DLD1 (cell line): ENCODE results near the gene RAPGEF4.
"Not testable (repeated sequence)": the region's sequence is repeated elsewhere in the genome, so short reads cannot be mapped to it uniquely, and the experiment has no call there.

Source experiments
- in situ Hi-C: cut with HindIII; loops from 2 replicates; pipeline ENCODE4 v1.10.0; 2017; ENCODE audit warnings: low sequenced_read_pairs

RAPGEF4 gene

GRCh38 chr2:172725746-172726145, 9.9 kb upstream of the RAPGEF4 start:
- in situ Hi-C loops, result no loop called here

GRCh38 chr2:172726172-172726735, 9.4 kb upstream of the RAPGEF4 start:
- in situ Hi-C loops, result no loop called here

GRCh38 chr2:172730411-172730810, 5.2 kb upstream of the RAPGEF4 start:
- in situ Hi-C loops, result no loop called here

GRCh38 chr2:172734711-172735581, 699 bp upstream of the RAPGEF4 start:
- in situ Hi-C loops, result no loop called here

GRCh38 chr2:172736424-172737174, 954 bp downstream of the RAPGEF4 start:
- in situ Hi-C loops, result no loop called here

GRCh38 chr2:172739661-172740266, 4.1 kb downstream of the RAPGEF4 start:
- in situ Hi-C loops, result no loop called here

GRCh38 chr2:172740856-172741255, 5.2 kb downstream of the RAPGEF4 start:
- in situ Hi-C loops, result no loop called here

GRCh38 chr2:172742931-172743540, 7.4 kb downstream of the RAPGEF4 start:
- in situ Hi-C loops, result no loop called here

GRCh38 chr2:172743898-172744297, 8.3 kb downstream of the RAPGEF4 start:
- in situ Hi-C loops, result no loop called here

- in situ Hi-C loops, result no loop called here
Observed at GRCh38 chr2:172745636-172746035, 10.0 kb downstream of the RAPGEF4 start.

- in situ Hi-C loops, result not testable (repeated sequence)
Observed at GRCh38 chr2:172748543-172748942, 12.9 kb downstream of the RAPGEF4 start.

GRCh38 chr2:172749388-172749787, 13.7 kb downstream of the RAPGEF4 start:
- in situ Hi-C loops, result no loop called here

- in situ Hi-C loops, result no loop called here
Observed at GRCh38 chr2:172751564-172751963, 15.9 kb downstream of the RAPGEF4 start.

- in situ Hi-C loops, result no loop called here
Observed at GRCh38 chr2:172753610-172754009, 18.0 kb downstream of the RAPGEF4 start.

- in situ Hi-C loops, result no loop called here
Observed at GRCh38 chr2:172759441-172759840, 23.8 kb downstream of the RAPGEF4 start.

- in situ Hi-C loops, result no loop called here
Observed at GRCh38 chr2:172761306-172761705, 25.7 kb downstream of the RAPGEF4 start.

GRCh38 chr2:172762574-172762973, 26.9 kb downstream of the RAPGEF4 start:
- in situ Hi-C loops, result no loop called here

GRCh38 chr2:172763079-172763478, 27.4 kb downstream of the RAPGEF4 start:
- in situ Hi-C loops, result no loop called here

- in situ Hi-C loops, result no loop called here
Observed at GRCh38 chr2:172765662-172766061, 30.0 kb downstream of the RAPGEF4 start.

GRCh38 chr2:172768401-172768800, 32.8 kb downstream of the RAPGEF4 start:
- in situ Hi-C loops, result no loop called here

- in situ Hi-C loops, result no loop called here
Observed at GRCh38 chr2:172769879-172770278, 34.2 kb downstream of the RAPGEF4 start.
